A549 (cell line): ENCODE data around the gene HEMGN.

Experiments used
- CEBPB ChIP-seq, 2 experiments: fragments of >200 bp in 1 of 2; sonication (Bioruptor Twin) in 1 of 2; formaldehyde crosslinking in 1 of 2; IDR thresholded peaks; 2 replicates each; pipeline ENCODE4 v1.6.1; 2012 to 2016
- TF ChIP-seq, protein P1 (sequence below): fragments of >200 bp; sonication (Bioruptor Twin); formaldehyde crosslinking; IDR thresholded peaks from 3 replicates; pipeline ENCODE4 v1.5.1; 2016
- TF ChIP-seq, protein P2 (sequence below): fragments of 200-600 bp; sonication (generic); IDR thresholded peaks from 2 replicates; pipeline ENCODE4 v1.6.1; 2016; ENCODE audit warnings: antibody characterized with exemption, mild to moderate bottlenecking, moderate library complexity

DNA sequence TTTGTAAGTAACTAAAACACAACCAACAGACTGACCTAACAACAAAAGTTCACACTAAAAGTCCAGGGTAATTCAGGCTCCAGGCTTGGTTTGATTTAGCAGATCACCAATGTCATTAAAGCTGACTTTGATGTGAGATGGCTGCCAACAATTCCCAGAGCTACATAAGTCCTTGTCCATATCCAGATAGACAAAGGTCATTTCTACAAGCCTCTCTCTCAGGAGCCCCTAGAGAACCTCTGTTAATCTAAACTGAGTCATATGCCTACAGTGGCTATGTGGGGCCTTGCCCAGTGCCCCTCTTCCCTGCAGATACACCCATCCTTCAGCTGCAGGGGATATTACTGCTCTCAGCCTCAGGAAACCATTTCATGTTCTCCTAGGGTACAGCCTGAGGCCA lies 26.9 kb upstream of the HEMGN start:
- TF ChIP-seq, protein P1, sequence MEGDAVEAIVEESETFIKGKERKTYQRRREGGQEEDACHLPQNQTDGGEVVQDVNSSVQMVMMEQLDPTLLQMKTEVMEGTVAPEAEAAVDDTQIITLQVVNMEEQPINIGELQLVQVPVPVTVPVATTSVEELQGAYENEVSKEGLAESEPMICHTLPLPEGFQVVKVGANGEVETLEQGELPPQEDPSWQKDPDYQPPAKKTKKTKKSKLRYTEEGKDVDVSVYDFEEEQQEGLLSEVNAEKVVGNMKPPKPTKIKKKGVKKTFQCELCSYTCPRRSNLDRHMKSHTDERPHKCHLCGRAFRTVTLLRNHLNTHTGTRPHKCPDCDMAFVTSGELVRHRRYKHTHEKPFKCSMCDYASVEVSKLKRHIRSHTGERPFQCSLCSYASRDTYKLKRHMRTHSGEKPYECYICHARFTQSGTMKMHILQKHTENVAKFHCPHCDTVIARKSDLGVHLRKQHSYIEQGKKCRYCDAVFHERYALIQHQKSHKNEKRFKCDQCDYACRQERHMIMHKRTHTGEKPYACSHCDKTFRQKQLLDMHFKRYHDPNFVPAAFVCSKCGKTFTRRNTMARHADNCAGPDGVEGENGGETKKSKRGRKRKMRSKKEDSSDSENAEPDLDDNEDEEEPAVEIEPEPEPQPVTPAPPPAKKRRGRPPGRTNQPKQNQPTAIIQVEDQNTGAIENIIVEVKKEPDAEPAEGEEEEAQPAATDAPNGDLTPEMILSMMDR = no peak
- no peak for TF ChIP-seq CEBPB (IDR thresholded peaks at IDR 0.05)
- TF ChIP-seq, protein P2, sequence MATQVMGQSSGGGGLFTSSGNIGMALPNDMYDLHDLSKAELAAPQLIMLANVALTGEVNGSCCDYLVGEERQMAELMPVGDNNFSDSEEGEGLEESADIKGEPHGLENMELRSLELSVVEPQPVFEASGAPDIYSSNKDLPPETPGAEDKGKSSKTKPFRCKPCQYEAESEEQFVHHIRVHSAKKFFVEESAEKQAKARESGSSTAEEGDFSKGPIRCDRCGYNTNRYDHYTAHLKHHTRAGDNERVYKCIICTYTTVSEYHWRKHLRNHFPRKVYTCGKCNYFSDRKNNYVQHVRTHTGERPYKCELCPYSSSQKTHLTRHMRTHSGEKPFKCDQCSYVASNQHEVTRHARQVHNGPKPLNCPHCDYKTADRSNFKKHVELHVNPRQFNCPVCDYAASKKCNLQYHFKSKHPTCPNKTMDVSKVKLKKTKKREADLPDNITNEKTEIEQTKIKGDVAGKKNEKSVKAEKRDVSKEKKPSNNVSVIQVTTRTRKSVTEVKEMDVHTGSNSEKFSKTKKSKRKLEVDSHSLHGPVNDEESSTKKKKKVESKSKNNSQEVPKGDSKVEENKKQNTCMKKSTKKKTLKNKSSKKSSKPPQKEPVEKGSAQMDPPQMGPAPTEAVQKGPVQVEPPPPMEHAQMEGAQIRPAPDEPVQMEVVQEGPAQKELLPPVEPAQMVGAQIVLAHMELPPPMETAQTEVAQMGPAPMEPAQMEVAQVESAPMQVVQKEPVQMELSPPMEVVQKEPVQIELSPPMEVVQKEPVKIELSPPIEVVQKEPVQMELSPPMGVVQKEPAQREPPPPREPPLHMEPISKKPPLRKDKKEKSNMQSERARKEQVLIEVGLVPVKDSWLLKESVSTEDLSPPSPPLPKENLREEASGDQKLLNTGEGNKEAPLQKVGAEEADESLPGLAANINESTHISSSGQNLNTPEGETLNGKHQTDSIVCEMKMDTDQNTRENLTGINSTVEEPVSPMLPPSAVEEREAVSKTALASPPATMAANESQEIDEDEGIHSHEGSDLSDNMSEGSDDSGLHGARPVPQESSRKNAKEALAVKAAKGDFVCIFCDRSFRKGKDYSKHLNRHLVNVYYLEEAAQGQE = no peak
